Brain pericyte (primary cell): ENCODE results near the gene PTPA.
A peak's percentile ranks its signal among the peaks of the same experiment; 100 is the strongest.

Experiments
- DNase-seq: peaks from one replicate; pipeline ENCODE4 v3.0.0-alpha.2; 2012; ENCODE audit warnings: low read depth, low spot score

The PTPA gene

DNA sequence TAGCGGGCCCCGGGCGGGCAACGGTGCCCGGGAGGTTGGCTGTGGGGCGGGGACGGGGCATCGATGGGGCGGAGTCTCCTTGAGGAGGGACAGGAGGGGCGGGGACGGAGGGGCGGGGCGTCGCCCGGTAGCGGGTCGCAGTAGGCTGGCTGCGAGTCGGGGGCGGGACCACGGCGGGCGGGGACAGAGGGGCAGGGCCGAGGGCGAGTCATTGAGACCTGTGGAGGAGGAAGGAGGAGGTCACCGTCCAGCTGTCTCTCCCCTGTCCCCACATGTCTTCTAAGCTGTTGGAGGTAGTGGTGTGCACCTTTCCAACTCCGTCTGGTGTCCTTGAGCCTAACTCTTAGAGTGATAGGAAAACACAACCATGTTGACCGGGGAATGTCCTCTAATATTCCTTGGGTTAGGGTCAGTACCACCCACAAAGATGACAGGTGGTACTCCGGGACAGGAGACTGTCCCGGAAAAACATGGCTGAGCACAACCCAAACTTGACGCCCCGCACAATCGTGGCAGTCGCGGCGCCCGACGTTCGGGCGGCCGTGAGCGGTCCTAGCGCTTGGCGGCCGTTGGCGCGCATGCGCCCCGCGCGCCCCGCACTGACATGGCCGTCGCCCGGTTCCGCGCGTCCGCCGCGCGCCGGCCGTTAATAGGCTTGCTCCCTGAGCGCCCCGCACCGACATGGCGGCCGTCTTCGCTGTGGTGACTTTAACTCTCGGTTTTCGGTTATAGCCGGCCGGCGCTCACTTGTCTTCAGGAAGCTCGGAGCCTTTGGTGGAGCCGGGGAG is at the start of gene PTPA, which contains the start of gene CRAT:
Gene PTPA (plus strand): TSS at position 676 of the 788 bp plus-strand sequence. CDS start 186 bp downstream, outside the sequence.
Gene CRAT (minus strand): TSS at position 54 of the 788 bp plus-strand sequence. CDS start 284 bp downstream, outside the sequence.
- peak; percentile 67 for DNase-seq

DNA sequence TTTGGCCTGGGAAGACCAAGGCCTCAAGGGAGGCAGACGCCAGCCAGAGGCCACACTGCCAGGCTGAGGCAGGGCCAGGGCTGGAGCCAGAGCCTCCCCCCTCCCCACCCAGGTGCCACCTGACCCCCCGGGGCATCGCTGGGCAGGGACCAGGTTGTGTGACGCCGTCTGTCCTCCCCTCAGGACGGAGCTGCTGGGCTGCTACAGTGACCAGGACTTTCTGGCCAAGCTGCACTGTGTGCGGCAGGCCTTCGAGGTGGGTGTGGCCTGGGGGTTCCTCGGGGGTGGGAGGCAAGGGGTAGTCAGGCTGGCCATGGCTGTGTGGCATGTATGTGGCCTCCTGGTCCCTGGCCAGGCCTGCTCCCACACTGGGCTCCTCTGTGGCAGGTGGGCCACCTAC is 48.2 kb upstream of the PTPA start:
- no peak for DNase-seq

DNA sequence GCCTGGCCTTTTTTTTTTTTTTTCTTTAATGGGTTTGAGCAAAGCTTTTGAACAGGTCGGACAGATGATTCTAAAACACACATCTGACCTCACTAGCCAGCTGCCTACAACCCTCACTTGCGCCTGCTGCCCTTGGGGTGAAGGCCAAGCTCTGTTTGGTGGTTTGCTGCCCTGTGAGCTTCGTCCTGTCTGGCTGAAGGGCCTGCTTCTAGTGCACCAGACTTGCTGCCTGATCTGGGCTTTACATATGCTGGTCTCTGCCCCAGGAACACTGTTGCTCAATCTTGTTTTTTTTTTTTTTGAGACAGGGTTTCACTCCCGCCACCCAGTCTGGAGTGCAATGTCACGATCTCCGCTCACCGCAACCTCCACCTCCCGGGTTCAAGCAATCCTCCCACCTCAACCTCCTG is 46.7 kb upstream of the PTPA start:
- no peak for DNase-seq

DNA sequence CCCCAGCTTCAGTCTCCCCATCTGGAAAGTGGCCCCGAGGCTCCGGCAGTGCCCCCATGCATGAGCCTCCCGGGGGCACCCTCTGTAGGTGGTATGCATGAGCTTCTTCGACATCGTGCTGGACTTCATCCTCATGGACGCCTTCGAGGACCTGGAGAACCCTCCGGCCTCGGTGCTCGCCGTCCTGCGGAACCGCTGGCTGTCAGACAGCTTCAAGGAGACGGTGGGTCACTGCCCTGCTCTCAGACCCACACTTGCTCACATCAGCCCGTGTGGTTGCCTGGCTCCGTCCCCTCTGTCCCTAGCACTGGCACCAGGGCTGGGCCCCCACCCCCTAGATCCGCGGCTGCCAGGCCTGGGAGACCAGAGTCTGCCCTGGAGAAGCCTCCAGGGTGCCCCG is 43.1 kb upstream of the PTPA start:
- no peak for DNase-seq

DNA sequence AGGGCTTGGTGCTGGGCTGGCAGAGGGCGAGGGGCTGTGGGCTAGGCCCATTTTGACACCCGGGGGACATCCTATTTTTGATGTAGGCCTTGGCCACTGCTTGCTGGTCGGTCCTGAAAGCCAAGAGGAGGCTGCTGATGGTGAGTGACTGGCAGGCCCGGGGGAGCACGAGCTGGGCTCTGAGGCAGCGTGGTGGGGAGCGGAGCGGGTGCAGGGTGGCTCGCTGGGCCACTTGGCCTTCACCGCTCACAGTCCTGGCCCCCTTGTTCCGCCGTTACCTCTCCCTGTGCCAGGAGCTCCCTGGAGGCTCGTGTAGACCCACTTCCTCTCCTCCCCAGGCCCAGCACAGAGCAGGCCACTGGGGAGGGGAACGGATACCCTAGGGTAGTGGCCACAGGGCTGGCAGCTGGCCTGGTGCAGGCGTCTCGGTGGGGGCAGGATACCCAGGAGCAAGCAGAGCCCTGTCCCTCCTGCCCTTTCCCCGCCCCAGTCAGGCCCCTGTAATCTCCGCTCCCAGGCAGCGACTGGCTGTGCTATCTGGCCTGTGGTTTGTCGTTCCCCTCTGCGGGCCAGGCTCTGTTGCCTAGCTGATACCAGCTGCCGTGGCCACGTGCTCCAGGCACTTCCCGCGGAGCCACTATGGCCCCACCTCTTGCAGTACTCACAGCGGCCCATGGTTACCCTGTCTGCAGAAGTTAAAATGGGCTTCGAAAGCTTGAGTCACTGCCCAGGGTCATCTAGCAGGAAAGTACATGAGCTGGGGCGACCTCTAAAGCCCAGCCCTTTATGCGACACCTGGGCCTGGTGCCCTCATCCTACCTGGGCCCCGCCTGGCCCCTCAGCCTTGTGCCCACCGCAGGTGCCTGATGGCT is 42.0 kb upstream of the PTPA start:
- no peak for DNase-seq

DNA sequence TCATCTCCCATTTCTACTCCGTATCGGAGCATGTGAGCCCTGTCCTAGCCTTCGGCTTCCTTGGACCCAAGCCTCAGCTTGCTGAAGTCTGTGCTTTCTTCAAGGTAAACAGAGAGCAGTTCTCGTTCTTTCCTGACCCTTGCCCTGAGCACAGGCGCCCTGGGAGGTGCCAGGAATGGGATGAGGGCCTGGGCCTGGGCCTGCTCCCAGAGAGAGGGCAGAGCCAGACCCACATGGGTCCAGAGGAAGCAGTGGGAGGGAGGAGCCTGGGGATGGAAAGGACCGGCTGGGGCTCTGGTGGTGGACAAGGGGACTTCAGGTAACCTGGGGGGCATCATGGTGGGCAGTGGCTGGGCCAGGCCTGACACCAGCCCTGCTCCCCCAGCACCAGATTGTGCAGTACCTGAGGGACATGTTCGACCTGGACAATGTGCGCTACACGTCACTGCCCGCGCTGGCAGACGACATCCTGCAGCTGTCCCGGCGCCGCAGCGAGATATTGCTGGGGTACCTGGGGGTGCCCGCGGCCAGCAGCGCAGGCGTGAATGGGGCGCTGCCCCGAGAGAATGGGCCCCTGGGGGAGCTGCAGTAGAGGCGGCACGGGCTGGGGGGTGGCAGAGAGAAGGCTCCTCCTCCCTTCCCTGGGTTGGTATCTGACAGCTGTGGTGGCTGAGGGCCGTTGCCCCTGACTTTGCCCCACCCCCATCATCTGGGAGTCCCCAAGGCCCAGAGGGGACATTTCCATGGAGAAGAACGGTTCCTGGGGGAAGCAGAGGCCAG is 41.2 kb upstream of the PTPA start:
- no peak for DNase-seq

DNA sequence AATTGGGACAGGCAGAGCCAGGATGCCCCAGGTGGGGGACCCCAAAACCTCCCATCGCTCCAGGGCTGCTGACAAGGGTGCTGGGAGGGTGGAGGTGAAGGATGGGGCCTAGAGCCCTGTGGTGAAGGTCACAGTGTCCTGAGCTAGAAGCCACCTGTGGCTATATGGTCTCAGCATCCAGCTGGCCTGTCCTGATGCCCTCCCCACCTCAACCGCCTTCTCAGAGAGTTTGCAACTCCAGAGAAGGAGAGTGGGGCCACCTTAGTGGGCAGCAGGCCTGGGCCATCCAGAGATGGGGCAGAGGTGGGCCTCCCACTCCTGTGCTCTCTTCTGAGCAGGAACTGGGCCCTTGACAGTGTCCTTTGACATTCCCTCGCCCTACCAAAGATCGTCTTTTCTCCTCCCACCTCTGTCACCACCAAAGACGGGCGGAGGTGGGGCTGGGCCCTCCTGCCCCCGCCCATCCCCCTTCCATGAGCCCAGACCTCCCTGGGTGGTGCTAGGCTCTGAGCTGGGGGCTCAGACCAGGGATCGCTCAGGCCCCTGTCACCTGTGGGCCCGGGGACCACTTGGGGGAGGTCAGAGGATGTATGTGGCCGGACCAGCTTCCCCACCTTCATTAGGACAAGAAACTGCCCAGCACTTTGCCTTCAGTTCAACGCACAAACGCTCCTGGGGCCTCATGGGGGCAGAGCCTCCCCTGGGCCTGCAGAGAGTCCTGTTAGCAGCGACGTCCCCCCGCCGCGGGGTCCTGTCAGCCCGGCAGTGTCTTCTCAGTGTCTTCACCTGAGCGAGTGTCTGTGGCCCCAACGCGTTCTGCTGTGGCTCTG is 40.3 kb upstream of the PTPA start:
- no peak for DNase-seq

DNA sequence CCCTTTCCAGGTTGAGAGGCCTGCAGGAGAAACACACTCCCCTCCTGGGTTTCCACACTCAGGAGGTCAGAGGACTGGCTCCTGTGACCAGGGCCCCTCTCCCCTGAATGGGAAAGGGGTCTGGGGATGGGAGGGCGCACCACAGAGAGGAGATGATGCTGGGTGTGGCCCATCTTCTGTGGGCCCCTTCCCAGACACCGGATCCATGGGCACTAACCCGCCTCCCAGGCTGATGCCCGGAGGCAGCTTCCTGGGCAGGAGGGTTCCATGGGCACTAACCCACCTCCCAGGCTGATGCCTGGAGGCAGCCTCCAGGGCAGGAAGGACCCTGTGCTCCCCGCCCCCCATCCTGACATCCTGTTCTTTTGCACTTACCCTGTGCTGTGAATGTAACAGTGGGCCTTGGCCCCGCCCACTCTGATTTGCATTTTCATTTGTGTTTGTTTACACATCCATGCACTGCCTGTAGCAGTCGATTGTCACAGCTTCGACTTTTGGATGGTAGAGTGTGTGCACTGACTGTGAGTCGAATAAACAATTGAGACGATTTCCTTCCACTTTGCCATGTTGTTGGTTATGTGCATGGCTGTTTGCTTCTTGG is 39.6 kb upstream of the PTPA start:
- no peak for DNase-seq

DNA sequence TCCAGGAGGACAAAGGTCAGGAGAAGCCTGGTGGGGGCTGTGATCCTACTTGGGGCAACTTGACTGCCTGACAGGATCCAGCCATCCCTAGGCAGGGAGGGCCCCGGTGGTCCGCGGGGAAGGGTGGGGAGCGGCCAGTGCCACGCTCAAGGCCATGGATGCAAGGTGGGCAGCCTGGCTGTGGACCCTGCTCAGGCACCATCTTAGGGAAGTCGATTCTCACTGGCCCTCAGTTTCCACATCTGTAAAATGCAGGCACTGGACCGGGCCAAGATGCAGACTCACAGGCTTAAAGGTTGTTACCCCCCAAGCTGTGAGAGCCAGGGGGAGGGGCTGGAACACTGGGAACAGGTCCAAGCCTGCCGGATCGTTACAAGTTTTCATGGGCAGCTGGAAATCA is 39.0 kb upstream of the PTPA start:
- no peak for DNase-seq

DNA sequence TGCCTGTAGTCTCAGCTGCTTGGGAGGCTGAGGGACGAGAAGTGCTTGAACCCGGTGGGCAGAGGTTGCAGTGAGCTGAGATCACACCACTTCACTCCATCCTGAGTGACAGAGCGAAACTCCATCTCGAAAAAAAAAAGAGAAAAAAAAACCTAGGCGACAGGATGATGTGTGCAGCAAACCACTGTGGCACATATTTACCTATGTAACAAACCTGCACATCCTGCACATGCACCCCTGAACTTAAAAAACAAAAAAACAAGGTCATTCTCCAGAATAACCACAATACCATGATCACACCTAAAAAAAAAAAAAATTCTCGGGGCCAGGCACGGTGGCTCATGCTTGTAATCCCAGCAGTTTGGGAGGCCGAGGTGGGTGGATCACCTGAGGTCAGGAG is 37.8 kb upstream of the PTPA start:
- DNase-seq = no peak

DNA sequence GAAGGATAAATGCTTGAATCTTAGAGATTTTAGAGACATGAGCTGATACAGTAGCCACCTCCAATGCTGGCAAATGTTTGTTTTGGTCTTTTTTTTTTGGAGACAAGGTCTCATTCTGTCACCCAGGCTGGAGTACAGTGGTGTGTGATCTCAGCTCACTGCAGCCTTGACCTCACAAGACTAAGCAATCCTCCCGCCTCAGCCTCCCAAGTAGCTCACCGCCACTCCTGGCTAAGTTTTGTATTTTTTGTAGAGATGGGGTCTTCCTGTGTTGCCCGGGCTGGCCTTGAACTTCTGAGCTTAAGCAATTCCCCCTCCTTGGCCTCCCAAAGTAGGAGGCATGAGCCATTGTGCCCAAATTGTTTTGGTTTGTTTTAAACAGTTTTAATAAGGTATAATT is 37.1 kb upstream of the PTPA start:
- no peak for DNase-seq

DNA sequence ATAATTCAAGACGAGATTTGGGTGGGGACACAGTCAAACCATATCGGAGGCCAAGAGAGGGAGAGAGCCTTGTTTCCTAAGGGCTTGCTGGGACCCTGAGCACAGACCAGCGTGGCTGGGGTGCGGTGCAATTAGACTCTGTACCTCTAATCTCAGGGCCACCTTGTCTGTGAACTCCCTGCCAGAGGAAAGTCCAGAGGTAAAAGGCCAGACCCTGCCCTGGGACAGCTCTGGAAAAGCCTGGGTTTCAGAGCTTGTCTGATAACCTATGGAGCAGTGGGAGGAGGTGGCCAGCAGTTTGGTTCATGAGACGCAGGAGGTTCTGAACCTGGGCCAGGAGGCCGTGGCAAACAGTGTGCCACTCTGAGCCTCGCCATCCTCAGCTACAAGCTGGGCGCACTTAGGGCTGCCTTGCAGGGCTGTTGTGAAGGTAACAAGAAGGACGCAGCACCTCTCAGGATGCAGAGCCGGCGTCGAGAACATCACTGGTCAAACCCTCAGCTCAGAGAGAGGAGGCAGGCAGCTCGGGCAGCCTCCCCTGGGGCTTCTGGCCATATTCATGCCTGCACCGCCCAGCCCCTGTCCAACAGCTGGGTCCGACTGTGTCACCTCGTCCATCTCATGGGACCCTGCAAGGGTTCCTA is 35.1 kb upstream of the PTPA start:
- DNase-seq = no peak

DNA sequence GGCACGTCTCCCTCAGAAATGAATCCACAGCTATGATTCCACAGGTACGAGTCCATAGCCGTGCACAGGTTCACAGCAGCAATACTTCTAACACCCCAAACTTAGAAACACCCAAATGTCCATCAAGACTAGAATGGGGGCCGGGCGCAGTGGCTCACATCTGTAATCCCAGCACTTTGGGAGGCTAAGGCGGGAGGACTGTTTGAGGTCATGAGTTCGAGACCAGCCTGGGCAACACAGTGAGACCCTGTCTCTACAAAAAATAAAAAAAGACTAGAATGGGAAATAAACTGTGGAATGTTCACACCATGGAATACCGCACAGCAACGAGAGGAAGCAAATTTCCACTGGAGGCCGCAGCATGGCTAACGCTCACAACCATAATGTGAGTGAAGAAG is 34.6 kb upstream of the PTPA start:
- DNase-seq = no peak

DNA sequence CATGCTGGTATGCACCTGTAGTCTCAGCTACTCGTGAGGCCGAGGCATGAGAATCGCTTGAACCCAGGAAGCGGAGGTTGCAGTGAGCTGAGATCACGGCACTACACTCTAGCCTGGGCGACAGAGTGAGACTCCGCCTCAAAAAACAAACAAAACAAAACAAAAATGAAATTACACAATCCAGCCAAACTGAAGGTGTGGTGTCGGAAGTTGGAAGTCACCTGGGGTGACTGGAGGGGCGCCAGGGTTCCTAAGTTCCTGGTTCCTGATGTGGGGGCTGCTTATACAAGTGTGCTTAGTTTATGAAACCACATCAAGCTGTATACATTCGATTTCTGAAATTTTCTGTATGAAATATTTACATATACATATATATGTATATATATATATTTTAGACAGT is 34.0 kb upstream of the PTPA start:
- DNase-seq = no peak

DNA sequence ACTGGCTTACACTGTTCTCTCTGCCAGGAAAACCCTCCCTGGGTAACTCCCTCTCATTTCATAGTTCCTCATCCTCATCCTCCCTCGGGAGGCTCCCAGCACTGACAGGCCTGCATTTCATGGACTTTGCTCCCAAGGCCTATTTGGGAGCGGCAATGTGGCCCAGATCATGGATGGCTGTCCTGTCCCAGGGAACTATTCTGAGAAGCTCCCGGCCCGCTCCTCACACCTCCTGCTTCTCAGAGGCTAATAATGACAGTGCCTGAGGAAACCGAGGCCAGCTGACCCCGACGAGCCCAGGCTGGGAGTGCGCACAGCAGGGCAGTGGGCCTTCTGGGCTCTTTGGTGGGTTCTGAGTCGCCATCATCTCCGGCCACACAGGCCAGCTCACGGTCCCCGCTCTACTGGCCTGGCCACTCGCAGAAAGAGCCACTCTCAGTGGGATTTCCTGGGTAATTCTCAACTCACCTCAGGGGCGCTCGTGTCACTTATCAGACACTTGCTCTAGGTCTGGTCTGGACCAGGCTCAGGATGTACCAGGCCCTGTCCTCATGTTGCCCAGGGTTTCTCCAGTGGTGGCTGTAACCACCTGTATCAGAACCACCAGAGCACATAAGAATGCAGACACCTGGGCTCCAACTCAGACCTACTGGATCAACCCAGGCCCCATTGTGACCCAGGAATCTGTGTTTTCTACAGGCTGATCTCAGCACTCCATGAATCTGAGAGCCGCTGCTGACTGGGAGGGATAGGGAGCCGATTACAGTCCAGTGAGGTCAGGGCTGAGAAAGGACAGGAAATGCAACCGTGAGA is 32.3 kb upstream of the PTPA start:
- no peak for DNase-seq

DNA sequence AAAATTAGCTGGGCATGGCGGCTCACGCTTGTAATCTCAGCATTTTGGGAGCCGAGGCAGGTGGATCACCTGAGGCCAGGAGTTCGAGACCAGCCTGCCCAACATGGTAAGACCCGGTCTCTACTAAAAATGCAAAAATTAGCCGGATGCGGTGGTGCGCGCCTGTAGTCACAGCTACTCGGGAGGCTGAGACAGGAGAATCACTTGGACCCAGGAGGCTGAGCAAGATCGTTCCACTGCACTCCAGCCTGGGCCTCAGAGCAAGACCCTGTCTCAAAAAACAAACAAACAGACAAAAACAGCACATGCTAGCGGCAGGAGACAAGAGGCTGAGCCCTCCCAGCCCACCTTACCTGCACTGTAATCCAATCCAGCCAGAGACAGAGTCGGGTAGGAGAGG is 31.4 kb upstream of the PTPA start:
- no peak for DNase-seq

DNA sequence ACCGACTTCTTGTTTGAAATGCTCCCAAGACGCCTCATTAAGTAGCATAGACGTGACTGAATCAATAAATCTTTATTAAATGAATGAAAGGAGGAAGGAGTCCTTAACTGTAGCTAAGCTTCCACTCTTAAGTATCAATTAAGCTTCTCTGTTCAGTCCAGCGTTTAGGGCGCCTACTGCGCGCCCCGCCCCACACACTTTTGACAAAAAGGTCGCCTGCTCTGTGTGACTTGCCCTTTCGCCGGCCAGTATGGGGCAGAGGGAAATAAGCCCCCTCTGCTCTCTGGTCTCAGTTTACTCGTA is 31.0 kb upstream of the PTPA start:
- DNase-seq = no peak

DNA sequence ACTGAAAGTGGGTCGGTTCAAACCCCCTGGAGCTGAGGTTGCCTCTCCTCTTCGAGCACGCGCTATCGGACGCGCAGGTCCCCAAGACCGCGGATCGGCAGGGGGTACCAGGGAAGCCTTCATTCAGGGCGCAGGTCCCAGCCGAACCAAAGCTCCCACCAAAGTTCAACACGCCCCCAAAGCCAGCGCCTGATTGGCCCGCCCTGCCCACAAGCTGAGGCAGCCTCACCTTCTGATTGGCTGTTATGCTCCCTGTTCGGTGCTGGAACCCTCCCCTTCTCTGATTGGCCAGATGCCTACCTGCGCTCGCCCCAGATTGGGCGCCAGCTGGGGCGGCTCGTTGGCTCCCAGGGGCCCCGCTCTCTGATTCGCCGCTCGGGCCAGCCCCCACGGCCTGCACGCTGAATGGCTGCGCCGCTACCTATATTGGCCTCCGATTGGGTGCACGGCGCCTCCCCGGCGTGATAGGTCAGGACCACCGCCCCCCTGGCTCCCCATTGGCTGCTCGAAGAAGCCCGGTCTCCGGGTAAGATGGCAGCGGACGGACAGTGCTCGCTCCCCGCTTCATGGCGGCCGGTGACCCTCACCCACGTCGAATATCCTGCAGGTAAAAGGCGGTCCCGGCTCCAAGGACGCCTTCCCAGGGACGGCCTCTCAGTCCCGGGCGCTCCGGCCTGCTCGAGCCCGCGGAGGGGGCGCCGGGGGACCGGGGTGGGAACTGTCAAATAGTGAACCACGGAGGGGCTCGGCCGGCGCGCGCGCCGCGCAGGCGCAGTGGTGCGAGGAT is 30.4 kb upstream of the PTPA start, which contains the start of gene DOLPP1:
Gene DOLPP1 (plus strand): TSS at position 511 of the 787 bp plus-strand sequence. CDS start 21 bp downstream, at position 532.
- peak; percentile 99 for DNase-seq
